HG03045 (cell line): Measurements from ENCODE around the gene C19orf47.

Source experiments
- ATAC-seq: cut with Tn5 transposase; IDR thresholded peaks from one replicate; pipeline ENCODE4 v1.9.1; 2021; ENCODE audit warnings: mild to moderate bottlenecking, moderate library complexity; ENCODE audit not compliant: unreplicated experiment

C19orf47 gene

DNA sequence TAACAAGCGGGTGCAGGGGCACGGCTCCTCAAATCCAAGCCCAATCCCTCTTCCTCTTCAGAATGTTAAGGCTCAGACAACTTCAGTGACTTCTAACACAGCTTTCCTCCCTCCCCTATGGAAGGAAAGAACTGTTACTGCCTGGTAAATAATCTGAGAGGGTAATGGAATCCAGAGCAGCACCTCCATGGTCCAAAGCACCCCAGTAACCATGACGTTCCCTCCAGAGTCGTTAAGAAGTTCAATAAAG is 64.0 kb downstream of the C19orf47 start:
- ATAC-seq, result no peak

- ATAC-seq, result no peak
Measured at GRCh38 chr19:40283414-40284250, 64.6 kb downstream of the C19orf47 start.

- no peak for ATAC-seq
Measured at GRCh38 chr19:40282920-40283319, 65.3 kb downstream of the C19orf47 start.

- no peak for ATAC-seq
Measured at GRCh38 chr19:40282209-40282580, 66.0 kb downstream of the C19orf47 start.

- no peak for ATAC-seq
Measured at GRCh38 chr19:40281381-40282208, 66.6 kb downstream of the C19orf47 start.

GRCh38 chr19:40280608-40281221 is 67.5 kb downstream of the C19orf47 start:
- no peak for ATAC-seq

GRCh38 chr19:40279761-40280607 is 68.2 kb downstream of the C19orf47 start:
- no peak for ATAC-seq

- ATAC-seq, result no peak
Measured at GRCh38 chr19:40279120-40279551, 69.1 kb downstream of the C19orf47 start.

DNA sequence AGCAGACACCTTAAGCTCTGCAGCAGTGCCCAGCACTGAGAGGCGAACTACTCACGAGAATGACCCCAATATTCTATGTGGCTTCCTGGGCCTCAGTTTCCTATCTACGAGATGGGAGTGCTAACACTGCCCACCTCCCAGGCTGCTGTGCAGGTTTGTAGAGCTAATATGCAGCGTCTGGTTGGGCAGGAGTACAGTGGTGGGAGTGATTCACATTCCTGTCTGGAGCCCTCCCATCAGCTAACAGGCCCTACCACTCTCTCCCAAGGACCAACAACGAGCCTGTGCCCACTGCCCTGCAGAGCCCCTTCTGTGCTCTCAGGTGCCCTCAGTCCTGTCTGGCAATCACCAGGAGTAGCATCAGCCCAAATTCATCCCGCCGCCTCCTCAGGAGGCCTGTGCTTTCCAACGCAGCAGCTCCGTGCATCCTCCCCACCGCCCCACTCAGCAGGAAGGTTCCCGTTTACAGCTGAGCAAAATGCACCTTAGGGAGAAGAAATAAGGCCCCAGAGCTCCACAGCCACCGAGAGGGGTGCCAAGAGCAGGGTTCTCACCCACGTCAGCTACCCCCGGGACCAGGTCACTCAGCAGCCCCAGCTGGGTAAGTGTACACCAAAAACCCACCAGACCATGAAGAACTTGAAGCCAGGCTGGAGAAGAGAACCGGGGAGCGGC is 69.7 kb downstream of the C19orf47 start:
- ATAC-seq, result no peak

GRCh38 chr19:40277356-40278059 is 70.7 kb downstream of the C19orf47 start:
- ATAC-seq, result no peak

- ATAC-seq, result no peak
Measured at GRCh38 chr19:40274585-40275544, 73.3 kb downstream of the C19orf47 start.

DNA sequence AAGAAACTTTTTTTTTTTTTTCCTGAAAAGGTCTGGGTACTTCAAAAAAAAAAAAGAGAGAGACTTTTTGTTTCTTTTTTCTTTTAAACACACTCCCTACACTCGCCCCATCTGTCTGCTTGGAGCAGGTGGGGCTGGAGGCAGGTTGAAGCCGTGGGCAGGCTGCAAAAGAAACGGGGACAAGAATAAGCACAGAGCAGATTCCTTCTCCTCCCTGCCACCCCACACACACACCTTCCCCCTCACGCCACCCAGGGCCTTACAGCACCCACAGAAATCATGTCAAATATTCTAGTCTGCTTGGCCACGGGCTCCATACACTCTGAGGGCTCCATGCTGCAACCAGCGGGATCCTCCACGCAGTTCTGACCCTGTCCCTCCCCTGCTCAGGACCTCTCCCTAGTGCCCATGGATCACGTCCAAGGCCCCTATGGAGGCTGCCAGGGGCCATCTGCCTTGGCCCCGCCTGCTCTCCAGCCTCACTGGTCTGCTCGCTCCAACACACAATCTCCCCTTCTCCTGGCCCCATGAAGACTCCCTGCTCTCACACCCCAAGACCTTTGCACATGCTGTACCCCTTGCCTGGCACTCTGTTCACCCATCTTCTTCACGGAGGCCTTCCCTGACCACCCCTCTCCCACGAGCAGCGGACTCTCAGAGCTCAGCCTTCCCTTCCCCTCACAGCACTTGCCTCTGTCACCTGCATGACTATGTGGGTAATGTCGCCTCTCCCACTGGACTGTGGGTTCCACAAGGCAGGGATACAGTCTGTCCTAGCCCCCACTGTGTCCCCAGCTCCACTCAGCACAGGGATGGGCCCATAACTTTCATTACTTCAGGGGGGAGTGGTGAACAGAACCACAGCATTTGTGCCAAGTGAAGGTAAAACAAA is 74.5 kb downstream of the C19orf47 start:
- ATAC-seq, result no peak

GRCh38 chr19:40272261-40272660 is 75.9 kb downstream of the C19orf47 start:
- no peak for ATAC-seq

DNA sequence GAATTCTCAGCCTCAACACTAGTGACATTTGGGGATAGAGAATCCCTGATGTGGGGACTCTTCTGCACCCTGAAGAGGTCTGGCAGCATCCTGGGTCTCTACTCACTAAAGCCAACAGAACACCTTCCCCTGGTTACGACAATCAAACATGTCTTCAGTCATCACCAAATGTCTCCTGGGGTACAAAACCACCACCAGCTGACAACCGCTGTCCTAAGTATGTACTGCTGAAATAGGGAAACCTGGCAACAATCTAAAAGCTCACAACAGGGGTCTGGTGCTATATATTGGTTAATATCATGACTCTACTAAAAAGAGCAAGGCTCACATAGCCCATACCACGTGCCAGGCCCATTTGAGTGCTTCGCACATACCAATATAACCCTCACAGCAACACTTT is 76.5 kb downstream of the C19orf47 start:
- no peak for ATAC-seq

DNA sequence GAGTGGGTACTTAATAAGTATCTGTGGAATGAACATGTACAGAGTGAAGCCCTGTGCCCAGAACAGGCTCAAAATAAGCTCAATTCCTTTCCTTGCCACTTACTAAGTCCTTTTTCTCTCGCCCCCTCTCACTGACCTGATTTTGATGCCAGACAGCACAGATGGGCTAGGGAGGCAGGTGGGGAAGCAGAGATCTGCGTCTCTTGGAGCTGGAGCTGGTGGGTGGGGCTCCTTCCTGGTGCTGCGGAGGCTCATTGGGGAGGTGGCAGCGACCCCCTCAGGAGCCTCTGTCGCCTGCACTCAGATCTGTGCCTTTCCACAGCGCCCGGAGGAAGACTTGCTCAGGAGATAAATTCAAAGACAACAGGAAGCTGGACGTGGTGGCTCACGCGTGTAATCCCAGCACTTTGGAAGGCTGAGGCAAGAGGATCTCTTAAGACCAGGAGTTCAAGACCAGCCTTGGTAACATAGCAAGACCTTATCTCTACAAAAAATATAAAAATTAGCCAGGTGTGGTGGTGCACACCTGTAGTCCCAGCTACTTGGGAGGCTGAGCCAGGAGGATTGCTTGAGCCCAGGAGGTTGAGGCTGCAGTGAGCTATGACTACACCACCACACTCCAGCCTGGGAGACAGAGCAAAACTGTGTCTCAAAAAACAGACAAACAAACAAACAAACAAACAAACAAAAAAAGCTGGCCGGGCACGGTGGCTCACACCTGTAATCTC is 77.7 kb downstream of the C19orf47 start:
- ATAC-seq, result no peak
